H9 (cell line): ENCODE results near the gene SCN1B. TPM values are rescaled to one million over a fixed set of nuclear protein-coding genes. Genes with fewer than 3 reads are reported as not detected.

Source experiments
- DNase-seq: peaks from one replicate; pipeline ENCODE4 v3.0.0-alpha.2; 2017
- H2AFZ ChIP-seq: one replicate; pipeline ENCODE4 v1.6.1; 2013; ENCODE audit warnings: mild to moderate bottlenecking, low read length, control low read depth, moderate library complexity
- H2AK5ac ChIP-seq: 2 replicates; pipeline ENCODE4 v1.6.1; 2013; ENCODE audit warnings: low read length, control low read depth, mixed read lengths; ENCODE audit not compliant: insufficient read length
- H2BK120ac ChIP-seq: one replicate; pipeline ENCODE4 v1.6.1; 2013; ENCODE audit warnings: low read depth, mild to moderate bottlenecking, low read length, control low read depth, inconsistent platforms; ENCODE audit not compliant: poor library complexity, severe bottlenecking
- H2BK12ac ChIP-seq: 2 replicates; pipeline ENCODE4 v1.6.1; 2013; ENCODE audit warnings: low read length, control low read depth, mixed read lengths, low read depth; ENCODE audit not compliant: insufficient read length
- H2BK15ac ChIP-seq: 2 replicates; pipeline ENCODE4 v1.6.1; 2013; ENCODE audit warnings: low read depth, low read length, control low read depth
- H2BK20ac ChIP-seq: one replicate; pipeline ENCODE4 v1.6.1; 2013; ENCODE audit warnings: low read depth, mild to moderate bottlenecking, low read length, control low read depth, inconsistent platforms; ENCODE audit not compliant: poor library complexity, severe bottlenecking
- H2BK5ac ChIP-seq: 2 replicates; pipeline ENCODE4 v1.6.1; 2013; ENCODE audit warnings: low read length, control low read depth, mixed read lengths; ENCODE audit not compliant: insufficient read length
- H3K14ac ChIP-seq: 2 replicates; pipeline ENCODE4 v1.6.1; 2013; ENCODE audit warnings: low read length, control low read depth; ENCODE audit not compliant: insufficient read depth
- H3K18ac ChIP-seq: 2 replicates; pipeline ENCODE4 v1.6.1; 2013; ENCODE audit warnings: low read depth, mild to moderate bottlenecking, mixed read lengths, low read length, control low read depth; ENCODE audit not compliant: insufficient read length
- H3K23ac ChIP-seq: 2 replicates; pipeline ENCODE4 v1.6.1; 2013; ENCODE audit warnings: low read length, control low read depth, mixed read lengths, low read depth; ENCODE audit not compliant: insufficient read length
- H3K23me2 ChIP-seq: 2 replicates; pipeline ENCODE4 v1.6.1; 2013; ENCODE audit warnings: low read depth, mild to moderate bottlenecking, mixed read lengths, low read length, control low read depth; ENCODE audit not compliant: insufficient read length, poor library complexity, severe bottlenecking
- H3K27ac ChIP-seq: 2 replicates; pipeline ENCODE4 v1.5.1; 2013; ENCODE audit warnings: low read length, control low read depth, mixed read lengths, low read depth; ENCODE audit not compliant: insufficient read length
- H3K27me3 ChIP-seq: 2 replicates; pipeline ENCODE4 v1.6.1; 2013; ENCODE audit warnings: low read length, control low read depth, inconsistent platforms; ENCODE audit not compliant: insufficient read depth
- H3K4ac ChIP-seq: 2 replicates; pipeline ENCODE4 v1.6.1; 2013; ENCODE audit warnings: low read depth, mild to moderate bottlenecking, control low read depth, inconsistent platforms, low read length, moderate library complexity
- H3K4me1 ChIP-seq: 2 replicates; pipeline ENCODE4 v1.6.1; 2013; ENCODE audit warnings: low read length, control low read depth, inconsistent platforms; ENCODE audit not compliant: insufficient read depth
- H3K4me2 ChIP-seq: 2 replicates; pipeline ENCODE4 v1.6.1; 2013; ENCODE audit warnings: low read length, control low read depth, mixed read lengths; ENCODE audit not compliant: insufficient read length, insufficient read depth
- H3K56ac ChIP-seq: 2 replicates; pipeline ENCODE4 v1.6.1; 2013; ENCODE audit warnings: low read depth, mild to moderate bottlenecking, mixed read lengths, low read length, control low read depth; ENCODE audit not compliant: insufficient read length
- H3K79me1 ChIP-seq: 2 replicates; pipeline ENCODE4 v1.6.1; 2013; ENCODE audit warnings: low read depth, mild to moderate bottlenecking, moderate library complexity, low read length, control low read depth, inconsistent platforms; ENCODE audit not compliant: insufficient read depth, poor library complexity, severe bottlenecking
- H3K79me2 ChIP-seq: 2 replicates; pipeline ENCODE4 v1.6.1; 2013; ENCODE audit warnings: low read length, control low read depth, inconsistent platforms; ENCODE audit not compliant: insufficient read depth
- H3K9ac ChIP-seq: 2 replicates; pipeline ENCODE4 v1.6.1; 2013; ENCODE audit warnings: low read length, control low read depth, mixed read lengths; ENCODE audit not compliant: insufficient read length; ENCODE audit errors: extremely low read depth
- H3K9me3 ChIP-seq: one replicate; pipeline ENCODE4 v1.6.1; 2013; ENCODE audit warnings: low read depth, low read length, inconsistent platforms; ENCODE audit not compliant: control insufficient read depth
- H3T11ph ChIP-seq: one replicate; pipeline ENCODE4 v1.6.1; 2013; ENCODE audit warnings: mild to moderate bottlenecking, low read length, control low read depth, inconsistent platforms
- H4K20me1 ChIP-seq: one replicate; pipeline ENCODE4 v1.6.1; 2013; ENCODE audit not compliant: control insufficient read depth, insufficient read length, insufficient read depth
- H4K5ac ChIP-seq: 2 replicates; pipeline ENCODE4 v1.6.1; 2013; ENCODE audit warnings: low read depth, mild to moderate bottlenecking, mixed read lengths, low read length, control low read depth; ENCODE audit not compliant: insufficient read length
- H4K8ac ChIP-seq: replicated peaks from 2 replicates; pipeline ENCODE4 v1.6.1; 2013; ENCODE audit warnings: low read length, control low read depth, mixed read lengths, low read depth; ENCODE audit not compliant: insufficient read length
- H4K91ac ChIP-seq: 2 replicates; pipeline ENCODE4 v1.6.1; 2013; ENCODE audit warnings: low read depth, mild to moderate bottlenecking, moderate library complexity, mixed read lengths, low read length, control low read depth; ENCODE audit not compliant: insufficient read length
- H3K27ac Mint-ChIP-seq, 3 experiments: 2 replicates in 2 of 3; 3 replicates in 1 of 3; pipeline ENCODE4 v1.8.0; 2020 to 2021; ENCODE audit warnings: mixed read lengths in 3 of 3, mild to moderate bottlenecking in 1 of 3, moderate library complexity in 1 of 3
- H3K27me3 Mint-ChIP-seq: 2 replicates; pipeline ENCODE4 v1.8.0; 2021; ENCODE audit warnings: low read depth, mild to moderate bottlenecking, moderate library complexity, mixed read lengths
- H3K36me3 Mint-ChIP-seq, 3 experiments: 2 replicates in 2 of 3; 3 replicates in 1 of 3; pipeline ENCODE4 v1.8.0; 2020 to 2021; ENCODE audit warnings: low read depth in 3 of 3, mixed read lengths in 3 of 3; ENCODE audit not compliant: insufficient read depth in 1 of 3
- H3K4me1 Mint-ChIP-seq, 2 experiments: 2 replicates each; pipeline ENCODE4 v1.8.0; 2020; ENCODE audit warnings: mixed read lengths in 2 of 2
- H3K4me3 Mint-ChIP-seq, 2 experiments: 2 replicates in 1 of 2; 3 replicates in 1 of 2; pipeline ENCODE4 v1.8.0; 2020 to 2021; ENCODE audit warnings: mild to moderate bottlenecking in 2 of 2, mixed read lengths in 2 of 2, moderate library complexity in 1 of 2
- H3K9me3 Mint-ChIP-seq, 2 experiments: 2 replicates in 1 of 2; 3 replicates in 1 of 2; pipeline ENCODE4 v1.8.0; 2020; ENCODE audit warnings: mild to moderate bottlenecking in 2 of 2, mixed read lengths in 2 of 2, moderate library complexity in 1 of 2
- WGBS: extraction: QIAGEN DNeasy Blood & Tissue Kit; methylation state at CpG from one replicate; pipeline ENCODE4 v1.1.7; 2013; ENCODE audit warnings: missing lambda C conversion rate, low lambda C conversion rate, mixed read lengths; ENCODE audit not compliant: insufficient read length; ENCODE audit errors: extremely low coverage; 5-methylcytosine and 5-hydroxymethylcytosine counted together
- total RNA-seq: library from RNA; stranded (reverse); gene quantifications from 2 replicates; pipeline ENCODE4 v1.2.1, GENCODE V29; 2021
- TF ChIP-seq, protein P1 (sequence below): fragments of 200-600 bp; sonication (generic); conservative IDR thresholded peaks from 3 replicates; pipeline ENCODE4 v1.8.0; 2021; ENCODE audit warnings: antibody characterized with exemption, mild to moderate bottlenecking

The SCN1B gene
- total RNA-seq, 1 experiment from 2014 or later: 3.8 TPM

DNA sequence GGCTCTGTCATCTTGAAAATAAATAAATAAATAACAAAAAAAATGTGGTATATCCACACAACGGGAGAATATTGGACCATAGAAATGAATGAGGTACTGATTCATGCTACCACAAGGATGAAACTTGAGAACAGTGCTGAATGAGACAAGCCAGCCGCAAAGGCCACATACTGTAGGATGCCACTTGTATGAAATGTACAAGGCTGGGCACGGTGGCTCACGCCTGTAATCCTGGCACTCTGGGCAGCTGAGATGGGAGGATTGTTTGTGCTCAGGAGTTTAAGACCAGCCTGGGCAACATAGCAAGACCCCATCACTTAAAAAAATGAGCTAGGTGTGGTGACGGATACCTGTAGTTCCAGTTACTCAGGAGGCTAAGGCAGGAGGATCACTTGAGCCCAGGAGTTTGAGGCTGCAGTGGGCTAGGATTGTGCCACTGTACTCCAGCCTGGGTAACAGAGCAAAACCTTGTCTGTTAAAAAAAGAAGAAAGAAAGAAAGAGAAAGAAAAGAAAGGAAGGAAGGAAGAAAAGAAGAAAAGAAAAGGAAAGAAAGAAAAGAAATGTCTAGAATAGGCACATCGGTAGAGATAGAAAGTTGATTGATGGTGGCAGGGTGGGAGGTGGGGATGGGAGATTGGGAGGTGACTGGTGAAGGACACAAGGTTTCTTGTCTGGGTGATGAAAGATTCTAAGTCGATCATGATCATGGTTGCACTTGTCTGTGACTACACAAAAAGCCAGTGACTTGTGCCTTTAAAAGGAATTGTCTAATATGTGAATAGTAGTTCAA lies 31.5 kb downstream of the SCN1B start:
- Histone ChIP-seq H2BK5ac (no peak overlapping the region), H2BK120ac (no peak overlapping the region), H3K27me3 (no peaks in the 10 kb centered on the region), H2AK5ac (no peak overlapping the region), H3K79me1 (no peaks in the 10 kb centered on the region), H3T11ph (no peak overlapping the region), H4K20me1 (no peaks in the 10 kb centered on the region), H3K27ac (no peak overlapping the region), H3K79me2 (no peaks in the 10 kb centered on the region), H2AFZ (no peak overlapping the region), H3K23ac (no peak overlapping the region), H3K9ac (no peak overlapping the region), H2BK20ac (no peak overlapping the region), H2BK15ac (no peak overlapping the region), H3K4me2 (no peak overlapping the region), H3K9me3 (no peaks in the 10 kb centered on the region), H4K8ac (no peak overlapping the region), H3K23me2 (no peaks in the 10 kb centered on the region), H3K18ac (no peak overlapping the region), H3K56ac (no peak overlapping the region), H4K5ac (no peak overlapping the region), H3K4ac (no peak overlapping the region), H3K4me1 (no peaks in the 10 kb centered on the region), H3K14ac (no peak overlapping the region), H4K91ac (no peak overlapping the region), H2BK12ac (no peak overlapping the region)
- Mint-ChIP-seq H3K27ac (no peak overlapping the region), H3K4me3 (no peak overlapping the region), H3K4me1 (peaks cover 6 to 7% of the 10 kb centered on the region in 2 experiments), H3K27me3 (peaks cover 32% of the 10 kb centered on the region), H3K9me3 (peaks cover 0 to 5% of the 10 kb centered on the region in 2 experiments; a peak in 1 of 5 replicates), H3K36me3 (peaks cover 0 to 4% (median 0%) of the 10 kb centered on the region in 3 experiments; a peak in 2 of 7 replicates)
- no peak for DNase-seq
- TF ChIP-seq, protein P1, sequence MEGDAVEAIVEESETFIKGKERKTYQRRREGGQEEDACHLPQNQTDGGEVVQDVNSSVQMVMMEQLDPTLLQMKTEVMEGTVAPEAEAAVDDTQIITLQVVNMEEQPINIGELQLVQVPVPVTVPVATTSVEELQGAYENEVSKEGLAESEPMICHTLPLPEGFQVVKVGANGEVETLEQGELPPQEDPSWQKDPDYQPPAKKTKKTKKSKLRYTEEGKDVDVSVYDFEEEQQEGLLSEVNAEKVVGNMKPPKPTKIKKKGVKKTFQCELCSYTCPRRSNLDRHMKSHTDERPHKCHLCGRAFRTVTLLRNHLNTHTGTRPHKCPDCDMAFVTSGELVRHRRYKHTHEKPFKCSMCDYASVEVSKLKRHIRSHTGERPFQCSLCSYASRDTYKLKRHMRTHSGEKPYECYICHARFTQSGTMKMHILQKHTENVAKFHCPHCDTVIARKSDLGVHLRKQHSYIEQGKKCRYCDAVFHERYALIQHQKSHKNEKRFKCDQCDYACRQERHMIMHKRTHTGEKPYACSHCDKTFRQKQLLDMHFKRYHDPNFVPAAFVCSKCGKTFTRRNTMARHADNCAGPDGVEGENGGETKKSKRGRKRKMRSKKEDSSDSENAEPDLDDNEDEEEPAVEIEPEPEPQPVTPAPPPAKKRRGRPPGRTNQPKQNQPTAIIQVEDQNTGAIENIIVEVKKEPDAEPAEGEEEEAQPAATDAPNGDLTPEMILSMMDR: no peak
- 100% methylated on average over 1 of the region's 7 CpGs for WGBS
